ENCODE results near the gene FAM236B. TPM values are rescaled to one million over a fixed set of nuclear protein-coding genes. Genes with fewer than 3 reads are reported as not detected.

FAM236B gene
- total and polyA plus RNA-seq, 9 of the 15 experiments (the other 6 are each of a cell fraction or from before 2014, with no cell fraction given): not detected

Small RNAs within 50 kb of the gene (small RNA-seq; reads per million reads assigned to genes)
- gene RNU1-112P: 0.11 reads per million

Other genes with a start within 250 kb of the FAM236B start
Only the 7 nearest of the 8 such genes appear.
- 18.9 and 20.2 TPM in 2 replicates for gene HDAC8, start 209.8 kb downstream of the FAM236B start, total RNA-seq (2014; rRNA removed)
- 33.3 and 35.0 TPM in 2 replicates for gene HDAC8, start 209.8 kb downstream of the FAM236B start, total RNA-seq (2014; rRNA removed; fragmentation: Illumina TruSeq; extraction: Trizol)
- gene HDAC8, start 209.8 kb downstream of the FAM236B start, total RNA-seq (2015; rRNA removed; fragmentation: Illumina TruSeq; extraction: Trizol): 26.2 and 30.0 TPM in 2 replicates
- gene HDAC8, start 209.8 kb downstream of the FAM236B start, total RNA-seq (2021): 21.5 and 25.1 TPM in 2 replicates
- gene HDAC8, start 209.8 kb downstream of the FAM236B start, polyA plus RNA-seq (2011; rRNA removed): 23.1 and 28.7 TPM in 2 replicates
- gene HDAC8, start 209.8 kb downstream of the FAM236B start, polyA plus RNA-seq (2014; fragmentation: Illumina TruSeq; extraction: Trizol): 19.7 and 24.4 TPM in 2 replicates
- 10 to 100 TPM; 36.5 to 53.8 TPM for gene HDAC8, start 209.8 kb downstream of the FAM236B start, polyA plus RNA-seq (2014; fragmentation: Nextera tagmentation; extraction: Ambion mirVana)
- 21.1 and 28.0 TPM in 2 replicates for gene HDAC8, start 209.8 kb downstream of the FAM236B start, polyA plus RNA-seq (2014; rRNA removed)
- gene PHKA1, start 68.4 kb downstream of the FAM236B start, total RNA-seq (2014; rRNA removed): 5.8 and 6.2 TPM in 2 replicates
- 6.8 and 7.3 TPM in 2 replicates for gene PHKA1, start 68.4 kb downstream of the FAM236B start, total RNA-seq (2014; rRNA removed; fragmentation: Illumina TruSeq; extraction: Trizol)
- gene PHKA1, start 68.4 kb downstream of the FAM236B start, total RNA-seq (2015; rRNA removed; fragmentation: Illumina TruSeq; extraction: Trizol): 5.6 TPM in 2 replicates
- gene PHKA1, start 68.4 kb downstream of the FAM236B start, total RNA-seq (2021): 7.4 and 8.0 TPM in 2 replicates
- 6.8 and 9.6 TPM in 2 replicates for gene PHKA1, start 68.4 kb downstream of the FAM236B start, polyA plus RNA-seq (2011; rRNA removed)
- 7.0 and 8.1 TPM in 2 replicates for gene PHKA1, start 68.4 kb downstream of the FAM236B start, polyA plus RNA-seq (2014; fragmentation: Illumina TruSeq; extraction: Trizol)
- 1 to 10 TPM; 2.4 to 2.6 TPM for gene PHKA1, start 68.4 kb downstream of the FAM236B start, polyA plus RNA-seq (2014; fragmentation: Nextera tagmentation; extraction: Ambion mirVana)
- 5.1 and 5.8 TPM in 2 replicates for gene PHKA1, start 68.4 kb downstream of the FAM236B start, polyA plus RNA-seq (2014; rRNA removed)
- gene DMRTC1B, start 5.8 kb downstream of the FAM236B start, total RNA-seq (2014; rRNA removed): not detected in 2 replicates
- gene DMRTC1B, start 5.8 kb downstream of the FAM236B start, total RNA-seq (2014; rRNA removed; fragmentation: Illumina TruSeq; extraction: Trizol): not detected in 2 replicates
- gene DMRTC1B, start 5.8 kb downstream of the FAM236B start, total RNA-seq (2015; rRNA removed; fragmentation: Illumina TruSeq; extraction: Trizol): not detected in 2 replicates
- gene DMRTC1B, start 5.8 kb downstream of the FAM236B start, total RNA-seq (2021): not detected in 2 replicates
- not detected in 2 replicates for gene DMRTC1B, start 5.8 kb downstream of the FAM236B start, polyA plus RNA-seq (2011; rRNA removed)
- 0.12 TPM in 1 of 2 replicates, not detected in the other for gene DMRTC1B, start 5.8 kb downstream of the FAM236B start, polyA plus RNA-seq (2014; fragmentation: Illumina TruSeq; extraction: Trizol)
- gene DMRTC1B, start 5.8 kb downstream of the FAM236B start, polyA plus RNA-seq (2014; fragmentation: Nextera tagmentation; extraction: Ambion mirVana): under 1 TPM in 1 of 2 experiments, not detected in 1; 0.11 TPM
- gene DMRTC1B, start 5.8 kb downstream of the FAM236B start, polyA plus RNA-seq (2014; rRNA removed): not detected in 2 replicates
- not detected in 2 replicates for gene FAM236D, start 25.6 kb upstream of the FAM236B start, total RNA-seq (2014; rRNA removed)
- gene FAM236D, start 25.6 kb upstream of the FAM236B start, total RNA-seq (2014; rRNA removed; fragmentation: Illumina TruSeq; extraction: Trizol): not detected in 2 replicates
- not detected in 2 replicates for gene FAM236D, start 25.6 kb upstream of the FAM236B start, total RNA-seq (2015; rRNA removed; fragmentation: Illumina TruSeq; extraction: Trizol)
- not detected in 2 replicates for gene FAM236D, start 25.6 kb upstream of the FAM236B start, total RNA-seq (2021)
- not detected in 2 replicates for gene FAM236D, start 25.6 kb upstream of the FAM236B start, polyA plus RNA-seq (2011; rRNA removed)
- not detected in 2 replicates for gene FAM236D, start 25.6 kb upstream of the FAM236B start, polyA plus RNA-seq (2014; fragmentation: Illumina TruSeq; extraction: Trizol)
- gene FAM236D, start 25.6 kb upstream of the FAM236B start, polyA plus RNA-seq (2014; fragmentation: Nextera tagmentation; extraction: Ambion mirVana): not detected
- not detected in 2 replicates for gene FAM236D, start 25.6 kb upstream of the FAM236B start, polyA plus RNA-seq (2014; rRNA removed)
- not detected in 2 replicates for gene FAM236C, start 130.0 kb upstream of the FAM236B start, total RNA-seq (2014; rRNA removed)
- not detected in 2 replicates for gene FAM236C, start 130.0 kb upstream of the FAM236B start, total RNA-seq (2014; rRNA removed; fragmentation: Illumina TruSeq; extraction: Trizol)
- not detected in 2 replicates for gene FAM236C, start 130.0 kb upstream of the FAM236B start, total RNA-seq (2015; rRNA removed; fragmentation: Illumina TruSeq; extraction: Trizol)
- not detected in 2 replicates for gene FAM236C, start 130.0 kb upstream of the FAM236B start, total RNA-seq (2021)
- gene FAM236C, start 130.0 kb upstream of the FAM236B start, polyA plus RNA-seq (2011; rRNA removed): not detected in 2 replicates
- gene FAM236C, start 130.0 kb upstream of the FAM236B start, polyA plus RNA-seq (2014; fragmentation: Illumina TruSeq; extraction: Trizol): not detected in 2 replicates
- not detected for gene FAM236C, start 130.0 kb upstream of the FAM236B start, polyA plus RNA-seq (2014; fragmentation: Nextera tagmentation; extraction: Ambion mirVana)
- gene FAM236C, start 130.0 kb upstream of the FAM236B start, polyA plus RNA-seq (2014; rRNA removed): not detected in 2 replicates
- gene FAM236A, start 155.5 kb upstream of the FAM236B start, total RNA-seq (2014; rRNA removed): not detected in 2 replicates
- not detected in 2 replicates for gene FAM236A, start 155.5 kb upstream of the FAM236B start, total RNA-seq (2014; rRNA removed; fragmentation: Illumina TruSeq; extraction: Trizol)
- not detected in 2 replicates for gene FAM236A, start 155.5 kb upstream of the FAM236B start, total RNA-seq (2015; rRNA removed; fragmentation: Illumina TruSeq; extraction: Trizol)
- gene FAM236A, start 155.5 kb upstream of the FAM236B start, total RNA-seq (2021): not detected in 2 replicates
- gene FAM236A, start 155.5 kb upstream of the FAM236B start, polyA plus RNA-seq (2011; rRNA removed): not detected in 2 replicates
- gene FAM236A, start 155.5 kb upstream of the FAM236B start, polyA plus RNA-seq (2014; fragmentation: Illumina TruSeq; extraction: Trizol): not detected in 2 replicates
- gene FAM236A, start 155.5 kb upstream of the FAM236B start, polyA plus RNA-seq (2014; fragmentation: Nextera tagmentation; extraction: Ambion mirVana): not detected
- gene FAM236A, start 155.5 kb upstream of the FAM236B start, polyA plus RNA-seq (2014; rRNA removed): not detected in 2 replicates
- gene DMRTC1, start 161.2 kb upstream of the FAM236B start, total RNA-seq (2014; rRNA removed): not detected in 2 replicates
- gene DMRTC1, start 161.2 kb upstream of the FAM236B start, total RNA-seq (2014; rRNA removed; fragmentation: Illumina TruSeq; extraction: Trizol): not detected in 2 replicates
- not detected in 2 replicates for gene DMRTC1, start 161.2 kb upstream of the FAM236B start, total RNA-seq (2015; rRNA removed; fragmentation: Illumina TruSeq; extraction: Trizol)
- not detected in 2 replicates for gene DMRTC1, start 161.2 kb upstream of the FAM236B start, total RNA-seq (2021)
- not detected in 2 replicates for gene DMRTC1, start 161.2 kb upstream of the FAM236B start, polyA plus RNA-seq (2011; rRNA removed)
- not detected in 2 replicates for gene DMRTC1, start 161.2 kb upstream of the FAM236B start, polyA plus RNA-seq (2014; fragmentation: Illumina TruSeq; extraction: Trizol)
- not detected for gene DMRTC1, start 161.2 kb upstream of the FAM236B start, polyA plus RNA-seq (2014; fragmentation: Nextera tagmentation; extraction: Ambion mirVana)
- not detected in 2 replicates for gene DMRTC1, start 161.2 kb upstream of the FAM236B start, polyA plus RNA-seq (2014; rRNA removed)

Data from K562 (cell line).